Stimulated activated CD4-positive, alpha-beta T cell treated with anti-CD3 and anti-CD28 coated beads, Interleukin-1b, Interleukin-23, amount 100 ng/mL, for 4 hours (primary cell): Measurements from ENCODE around the gene FRMD3.
A peak's percentile ranks its signal among the peaks of the same experiment; 100 is the strongest.

ENCODE experiments used
- DNase-seq, 2 donors: peaks; one replicate each; pipeline ENCODE4 v3.0.0-alpha.2; 2020; ENCODE audit warnings: low read depth in 2 of 2

Gene FRMD3

DNA sequence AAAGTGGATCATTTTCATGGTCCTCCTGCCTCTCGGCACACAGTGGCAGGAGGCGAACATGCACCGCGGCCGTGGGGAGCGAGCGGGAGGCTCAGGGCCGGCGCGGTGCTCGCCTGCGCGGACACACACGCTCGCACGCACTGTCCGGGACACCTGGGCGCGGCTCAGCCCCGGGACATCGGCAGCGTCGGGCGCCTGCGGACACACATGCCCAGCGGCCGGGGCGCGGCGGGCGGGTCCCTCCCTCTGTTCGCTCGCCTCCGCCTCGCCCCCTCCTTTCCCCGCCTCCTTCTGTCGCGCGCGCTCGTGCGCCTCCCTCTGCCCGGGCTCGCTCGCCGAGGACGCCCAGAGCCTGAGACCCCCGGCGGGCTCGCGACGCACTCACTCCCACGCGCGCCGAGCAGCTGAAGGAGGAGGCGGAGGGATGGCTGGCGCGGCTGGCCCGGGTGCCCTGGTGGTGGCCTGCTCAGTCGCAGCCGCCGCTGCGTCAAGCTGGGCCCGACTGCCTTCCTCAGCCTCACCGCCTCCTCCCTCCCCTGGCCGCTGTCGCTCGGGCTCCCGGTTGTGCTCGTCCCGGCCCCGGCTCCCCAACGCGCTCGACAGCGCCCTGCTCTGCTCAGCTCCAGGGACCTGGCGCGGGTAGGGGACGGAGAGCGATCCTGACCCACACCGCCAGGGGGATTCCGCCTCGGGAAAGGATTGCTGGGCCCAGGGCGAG lies at the start of gene FRMD3:
FRMD3 (minus strand) TSS at position 230 of the 718 bp plus-strand sequence; CDS start at position 60, 170 bp downstream.
- DNase-seq, result peak in 1 of 2 donors; percentile 2

DNA sequence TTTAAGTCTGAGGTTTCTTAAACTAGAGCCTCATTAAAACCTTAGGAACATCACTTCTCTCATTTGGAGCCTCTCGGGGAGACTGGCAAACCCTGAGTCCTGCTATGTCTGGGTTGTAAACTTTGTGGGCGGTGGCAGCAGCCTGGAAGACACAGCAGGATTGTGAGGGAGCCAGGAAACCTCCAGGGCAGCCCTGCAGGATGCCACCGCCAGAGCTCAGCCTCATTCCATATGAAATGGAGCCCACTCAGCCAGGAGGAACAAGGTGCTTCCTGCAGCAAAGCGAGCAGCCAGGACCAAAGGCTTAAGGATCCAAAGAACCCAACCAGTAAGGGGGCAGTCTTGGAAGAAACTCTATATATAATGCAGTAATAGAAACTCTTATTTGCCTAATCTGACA lies 46.8 kb upstream of the FRMD3 start:
- no peak for DNase-seq

DNA sequence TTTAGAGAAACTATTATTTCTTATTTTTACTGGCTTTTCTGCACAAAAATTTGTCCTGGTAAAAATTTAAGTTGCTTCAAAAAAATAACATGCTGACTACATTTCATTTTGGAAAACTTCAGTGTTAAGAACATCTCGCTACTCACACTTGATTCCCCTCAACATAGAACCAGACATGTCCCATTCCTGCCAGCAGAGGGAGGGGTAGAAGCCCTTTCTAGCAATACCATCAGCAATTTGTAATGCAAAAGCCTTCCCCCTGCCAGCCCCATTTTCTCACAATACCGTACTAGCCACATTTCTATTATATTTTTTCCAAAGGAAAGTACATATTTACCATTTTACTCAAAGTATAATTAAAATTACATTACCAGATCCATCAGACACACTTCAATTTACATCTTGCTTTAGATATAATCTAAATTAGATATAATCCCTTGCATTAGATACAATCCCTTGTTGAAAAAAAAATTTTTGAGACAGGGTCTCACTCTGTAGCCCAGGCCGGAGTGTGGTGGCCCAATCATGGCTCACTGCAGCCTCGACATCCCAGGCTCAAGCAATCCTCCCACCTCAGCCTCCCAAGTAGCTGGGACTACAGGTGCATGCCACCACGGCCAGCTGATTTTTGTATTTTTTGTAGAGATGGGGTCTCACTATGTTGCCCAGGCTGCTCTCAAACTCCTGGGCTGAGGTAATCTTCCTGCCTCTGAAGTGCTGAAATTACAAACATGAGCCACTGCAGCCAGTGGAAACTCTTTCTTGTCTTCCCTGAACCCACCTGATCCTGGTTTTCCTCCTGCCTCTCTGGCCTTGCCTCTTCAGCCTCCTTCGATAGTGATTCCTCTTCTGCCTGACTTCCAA lies 45.2 kb upstream of the FRMD3 start:
- peak in 1 of 2 donors; percentile 4 for DNase-seq

DNA sequence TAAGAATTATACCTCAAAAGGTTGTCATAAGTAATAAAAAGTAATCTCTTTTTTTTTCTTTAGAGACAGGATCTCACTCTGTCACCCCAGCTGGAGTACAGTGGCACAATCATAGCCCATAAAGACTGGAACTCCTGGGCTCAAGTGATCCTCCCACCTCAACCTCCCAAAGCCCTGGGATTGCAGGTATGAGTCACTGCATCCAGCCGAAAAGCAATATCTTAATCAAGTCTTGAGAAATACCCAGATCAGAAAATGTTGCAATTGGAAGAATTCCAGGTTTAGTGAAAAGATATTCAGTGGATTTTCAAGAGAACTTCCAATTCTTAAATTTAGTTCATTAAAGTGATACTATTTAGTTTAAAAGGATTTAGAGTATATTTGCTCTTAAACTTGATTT lies 43.8 kb upstream of the FRMD3 start:
- DNase-seq, result no peak

DNA sequence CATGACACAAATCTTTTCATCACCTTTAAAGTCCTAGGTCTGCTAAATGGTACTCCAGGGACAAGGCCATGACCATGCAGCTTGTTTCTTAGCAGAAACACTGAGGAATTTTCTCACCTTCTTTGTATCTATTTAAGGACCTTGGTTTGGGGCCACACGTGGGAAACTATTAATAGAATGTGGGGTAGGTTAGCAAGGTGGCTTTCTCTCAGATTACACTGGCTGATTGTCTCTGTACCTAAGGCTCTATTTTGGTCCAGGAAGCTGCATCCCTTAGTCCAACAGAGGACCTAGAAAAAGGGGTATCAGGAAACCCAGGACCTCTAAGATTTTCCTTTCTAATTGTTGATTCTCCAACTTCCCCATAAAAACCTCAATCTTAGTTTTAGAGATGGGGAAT lies 36.3 kb upstream of the FRMD3 start:
- DNase-seq, result no peak

DNA sequence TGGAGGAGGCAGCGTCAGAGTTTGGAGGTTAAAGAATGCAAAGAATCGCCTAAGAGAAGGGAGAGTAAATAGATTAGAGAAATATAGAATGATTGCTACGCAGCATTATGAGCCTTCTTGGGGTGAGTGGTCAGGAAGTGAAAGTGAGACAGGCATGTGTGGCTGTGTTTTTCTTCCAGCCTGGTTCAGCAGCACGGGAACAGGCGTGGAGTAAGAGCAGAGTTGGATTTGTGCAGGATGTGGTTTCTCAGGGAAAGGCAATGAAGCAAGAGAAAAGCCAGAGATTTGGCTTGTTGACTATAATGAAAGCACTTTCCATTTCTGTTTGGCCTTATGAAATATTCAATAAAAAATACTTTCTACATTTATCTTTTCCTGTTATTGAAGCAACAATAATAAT lies 34.3 kb upstream of the FRMD3 start:
- DNase-seq, result no peak

DNA sequence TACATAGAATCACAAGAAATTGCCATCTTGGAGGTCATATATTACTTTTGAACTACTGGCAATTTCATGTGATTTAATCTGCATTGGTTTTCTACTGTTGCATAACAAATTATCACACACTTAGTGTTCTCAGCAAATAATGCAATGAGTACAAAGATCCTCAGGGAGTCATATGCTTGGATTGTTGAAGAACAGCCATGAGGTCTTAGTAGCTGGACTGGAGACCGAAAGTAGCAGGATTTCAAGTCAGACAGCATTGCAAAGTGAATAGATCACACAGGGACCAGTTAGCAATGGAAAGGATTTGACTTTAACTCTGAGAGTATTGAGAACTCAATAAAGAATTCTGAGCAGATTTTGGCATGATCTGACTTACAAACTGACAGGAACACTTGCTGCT lies 32.2 kb upstream of the FRMD3 start:
- DNase-seq, result no peak

DNA sequence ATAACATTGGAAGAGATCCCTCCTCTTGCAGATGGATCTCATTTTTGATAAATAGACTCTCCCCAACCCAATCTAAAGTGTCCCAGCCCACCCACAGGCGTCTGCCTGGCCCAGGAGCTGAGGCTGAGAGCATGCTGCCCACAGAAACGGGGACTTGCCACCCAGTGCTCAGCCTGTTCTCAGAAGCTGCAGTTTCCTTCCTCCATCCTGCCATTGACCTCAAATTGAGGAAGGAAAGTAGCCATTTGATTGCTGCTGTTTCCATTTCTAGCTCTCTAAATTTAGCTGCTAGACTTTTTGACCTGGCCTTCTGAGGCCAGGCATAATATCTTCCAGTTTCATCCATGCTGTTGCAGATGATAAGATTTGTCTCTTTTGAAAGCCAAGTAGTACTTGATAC lies 31.1 kb upstream of the FRMD3 start:
- DNase-seq, result no peak

DNA sequence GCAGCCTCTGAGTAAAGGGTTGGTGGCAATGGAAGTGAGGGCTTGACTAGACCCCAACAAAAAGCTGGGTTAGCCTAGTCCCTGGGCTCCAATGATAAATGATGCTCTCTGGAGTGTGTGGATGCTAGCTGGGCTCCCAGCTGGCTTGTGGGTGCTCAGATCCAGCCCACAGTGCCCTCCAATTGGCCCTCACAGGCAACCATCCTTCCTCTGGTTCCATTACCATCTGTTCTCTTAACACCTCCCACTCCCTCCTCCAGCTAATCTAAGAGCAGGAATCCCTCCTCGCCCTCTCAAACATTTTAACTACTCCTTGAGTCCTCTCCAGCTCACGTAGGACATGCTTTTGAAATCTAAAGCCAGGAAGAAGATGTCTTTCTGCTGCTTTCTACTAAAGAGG lies 25.2 kb upstream of the FRMD3 start:
- no peak for DNase-seq

DNA sequence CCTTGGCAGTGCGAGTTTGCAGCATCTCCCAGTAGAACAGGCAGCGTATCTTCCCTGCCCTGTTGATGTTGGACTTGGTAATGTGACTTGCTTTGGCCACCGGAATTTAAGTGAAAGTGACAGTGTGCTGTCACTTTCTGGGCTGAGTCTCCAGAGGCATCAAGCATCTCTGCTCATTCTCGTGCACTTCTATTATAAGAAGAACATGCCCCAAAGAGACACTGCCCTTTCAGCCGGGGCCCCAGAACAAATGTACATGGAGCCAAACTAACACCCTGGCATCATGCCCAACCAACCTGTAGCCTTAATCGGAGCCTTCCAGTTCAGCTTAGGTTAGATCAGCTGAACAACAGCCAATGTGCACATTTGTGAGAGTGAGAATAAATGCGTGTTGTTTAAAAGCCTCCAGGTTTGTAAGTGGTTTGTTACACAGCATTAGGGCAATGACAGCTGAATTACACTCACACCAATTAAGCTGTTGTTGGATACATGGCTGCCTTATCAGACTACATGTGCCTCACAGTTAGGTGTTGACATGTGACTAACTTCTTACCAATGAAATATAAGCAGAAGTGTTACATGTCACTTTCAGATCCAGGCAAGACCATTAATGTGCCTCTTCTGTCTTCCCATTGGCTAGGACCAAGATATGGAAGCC lies 22.1 kb upstream of the FRMD3 start:
- DNase-seq, result no peak

DNA sequence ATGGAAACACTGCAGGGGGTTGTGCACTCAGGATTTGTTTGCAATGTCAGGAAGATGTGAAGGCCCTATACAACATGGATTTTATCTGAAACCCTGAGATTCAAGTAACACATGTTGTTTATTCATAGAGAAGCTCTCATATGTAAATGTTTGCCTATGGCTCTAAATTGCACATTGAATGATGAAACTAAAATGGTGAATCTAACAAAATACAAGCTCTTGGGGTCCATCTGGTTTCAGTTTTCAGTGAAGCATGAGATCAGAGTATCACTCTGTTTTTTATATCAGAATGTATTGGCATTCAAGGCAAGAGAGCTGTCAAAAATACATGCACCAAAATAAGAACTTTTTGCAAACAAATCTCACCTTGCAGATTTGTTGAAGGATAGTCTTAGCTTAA lies 19.6 kb upstream of the FRMD3 start:
- no peak for DNase-seq

DNA sequence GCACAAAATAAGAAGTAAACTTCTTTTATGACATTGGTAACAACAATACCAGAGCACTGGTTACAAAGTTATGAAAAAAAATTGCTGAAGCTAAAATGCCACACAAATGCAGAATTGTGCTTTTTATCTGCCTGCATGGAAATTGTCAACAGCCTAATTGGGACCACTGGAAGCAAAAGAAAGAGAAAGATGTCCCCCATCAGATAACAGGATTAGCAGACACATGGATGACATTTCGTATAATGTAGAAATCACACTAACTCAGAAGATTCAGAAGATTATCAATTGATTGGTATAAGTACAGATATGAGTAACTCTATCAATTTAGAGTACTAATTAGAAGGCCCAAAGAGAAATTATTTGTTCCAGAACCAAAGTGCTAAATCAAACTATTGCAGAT lies 19.1 kb upstream of the FRMD3 start:
- DNase-seq, result no peak

DNA sequence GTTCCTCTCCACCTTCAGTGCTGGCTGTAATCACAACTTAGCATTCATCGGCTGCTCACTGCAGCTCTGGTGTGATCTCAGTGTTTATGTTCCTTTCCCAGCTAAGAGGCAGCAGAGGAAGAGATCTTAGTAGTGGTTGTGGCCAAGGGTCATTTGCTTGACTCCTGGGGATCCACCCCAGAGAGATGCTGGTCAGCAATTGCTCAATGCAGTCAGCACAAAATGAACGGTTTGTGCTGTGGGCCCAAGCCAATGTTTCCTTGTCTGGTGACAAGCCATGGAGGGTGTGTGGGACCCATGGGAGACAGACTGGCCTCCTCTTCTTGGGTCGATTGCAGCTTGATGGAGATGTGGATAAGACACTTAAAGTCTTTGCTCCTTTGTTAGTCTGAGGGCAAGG lies 16.1 kb upstream of the FRMD3 start:
- no peak for DNase-seq

DNA sequence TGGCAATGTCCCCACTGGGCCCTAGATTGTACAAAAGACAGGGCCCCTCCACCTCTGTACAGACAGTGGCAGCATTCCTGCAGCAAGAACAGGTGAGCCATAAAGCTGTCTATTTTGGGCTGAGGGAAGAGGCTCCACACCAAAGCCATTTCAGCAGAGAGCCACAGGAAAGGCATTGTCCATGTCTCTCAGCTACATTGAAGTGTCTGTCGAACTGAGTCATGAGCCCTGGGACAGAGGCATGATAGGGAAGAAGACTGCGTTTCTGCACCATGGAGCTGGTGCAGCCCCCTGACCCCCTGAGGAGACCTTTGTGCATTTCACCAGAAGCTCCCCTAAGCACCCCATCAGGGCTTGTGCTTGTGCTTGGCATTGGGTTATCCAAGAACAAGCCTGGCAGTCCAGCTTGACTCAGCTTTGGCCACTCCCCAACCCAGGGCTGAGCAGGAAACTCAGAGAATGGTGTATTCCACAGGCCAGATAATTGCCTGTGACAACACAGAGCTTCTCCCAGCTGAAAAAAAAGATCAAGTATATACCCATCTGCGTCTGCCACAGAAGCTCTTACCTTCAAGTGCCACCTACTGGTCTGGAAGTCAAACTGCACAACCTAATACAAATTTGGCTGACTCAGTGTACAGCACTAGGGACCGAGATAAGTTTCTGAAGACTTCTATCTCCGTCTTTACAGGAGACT lies 5.9 kb upstream of the FRMD3 start:
- no peak for DNase-seq

DNA sequence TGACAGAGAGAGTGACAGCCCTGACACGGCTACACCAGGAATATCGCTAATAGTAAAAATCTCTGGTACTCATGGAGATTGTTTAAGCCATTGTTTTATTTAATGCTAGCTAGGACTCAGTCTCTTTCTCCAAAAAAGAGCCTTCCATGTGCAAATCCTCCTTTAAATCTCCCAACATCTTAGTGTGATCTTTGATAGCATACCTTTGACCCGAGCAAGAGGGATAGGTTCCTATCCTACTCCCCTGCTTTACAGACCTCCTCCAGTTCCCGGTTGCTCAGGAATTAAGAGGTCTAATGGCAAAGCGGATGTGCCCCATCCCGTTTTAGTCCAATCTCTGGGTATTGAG lies 663 bp upstream of the FRMD3 start:
- no peak for DNase-seq

DNA sequence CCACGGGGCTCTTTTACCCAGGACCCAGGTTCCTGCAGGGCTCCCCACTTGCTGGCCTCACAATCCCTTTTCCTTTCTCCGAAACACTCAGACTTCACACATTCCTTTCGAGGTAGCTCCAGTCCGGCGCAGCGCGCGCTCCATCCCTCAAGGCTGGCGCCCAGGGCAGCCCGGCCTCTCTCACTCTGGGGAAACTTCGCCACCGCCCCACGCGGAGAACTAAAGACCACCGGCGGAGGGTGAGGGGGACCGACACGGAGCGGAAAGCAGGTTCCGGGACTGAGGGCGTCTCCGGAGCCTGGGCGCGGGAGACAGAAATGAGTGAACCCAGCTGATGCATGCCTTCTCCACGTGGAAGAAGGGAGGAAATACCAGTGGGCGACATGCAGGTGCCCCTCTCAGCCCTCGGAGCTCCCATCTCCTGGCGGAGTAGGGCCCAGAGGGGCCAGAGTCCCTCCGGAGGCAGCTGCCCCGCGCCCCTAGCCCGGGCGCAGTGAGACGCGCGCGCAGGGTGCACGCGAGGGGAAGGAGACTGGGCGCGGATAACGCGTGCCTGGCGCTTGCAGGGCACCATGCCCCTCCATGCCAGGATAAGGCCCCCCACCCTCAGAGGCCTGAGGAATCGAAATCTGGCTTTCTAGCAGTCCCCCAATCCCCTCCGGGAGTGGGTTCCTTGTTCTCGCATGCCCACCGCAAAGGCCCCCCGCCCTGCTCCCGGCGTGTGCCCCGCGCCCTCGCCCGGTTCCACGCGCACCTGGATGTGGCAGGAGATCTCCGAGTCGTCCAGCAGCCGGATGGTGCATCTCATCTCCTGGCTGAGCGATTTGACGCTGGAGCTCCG lies 650 bp downstream of the FRMD3 start:
- no peak for DNase-seq

DNA sequence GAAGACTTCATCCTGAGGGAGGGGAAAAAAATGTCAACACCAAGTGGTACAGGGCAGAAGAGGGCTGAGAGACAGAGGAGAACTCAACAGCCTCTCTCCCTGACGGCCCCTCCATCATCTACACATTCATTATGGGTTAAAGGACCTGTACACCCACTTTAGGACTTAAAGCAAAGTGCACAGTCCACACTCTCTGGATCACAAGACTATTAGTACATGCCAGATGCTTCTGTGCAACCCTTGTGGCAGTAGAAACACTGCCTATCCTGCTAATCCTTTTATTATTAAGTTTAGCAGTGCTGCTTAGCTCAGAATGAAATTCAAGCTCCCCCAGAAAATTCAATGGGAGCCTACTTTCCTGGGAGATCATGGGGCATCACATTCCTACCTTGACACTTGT lies 1.9 kb downstream of the FRMD3 start:
- no peak for DNase-seq

DNA sequence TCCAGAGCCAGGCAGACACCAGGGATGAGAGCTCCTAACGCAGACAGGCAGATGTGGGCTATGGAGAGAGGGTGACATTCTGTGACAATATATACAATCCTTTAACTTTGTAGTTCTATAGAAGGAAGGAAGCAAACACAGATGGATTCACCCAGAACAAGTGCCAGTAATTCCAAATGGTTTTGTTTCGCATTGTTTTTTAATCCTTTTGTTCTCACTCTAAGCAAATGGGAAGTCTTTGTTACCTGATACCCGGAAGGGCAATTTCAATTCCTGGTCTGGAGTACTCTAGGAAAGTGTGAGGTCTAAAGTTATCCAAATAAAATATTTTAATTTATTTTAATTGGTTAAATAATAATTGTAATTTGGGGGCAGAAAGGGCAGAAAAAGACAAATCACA lies 2.5 kb downstream of the FRMD3 start:
- DNase-seq, result no peak

DNA sequence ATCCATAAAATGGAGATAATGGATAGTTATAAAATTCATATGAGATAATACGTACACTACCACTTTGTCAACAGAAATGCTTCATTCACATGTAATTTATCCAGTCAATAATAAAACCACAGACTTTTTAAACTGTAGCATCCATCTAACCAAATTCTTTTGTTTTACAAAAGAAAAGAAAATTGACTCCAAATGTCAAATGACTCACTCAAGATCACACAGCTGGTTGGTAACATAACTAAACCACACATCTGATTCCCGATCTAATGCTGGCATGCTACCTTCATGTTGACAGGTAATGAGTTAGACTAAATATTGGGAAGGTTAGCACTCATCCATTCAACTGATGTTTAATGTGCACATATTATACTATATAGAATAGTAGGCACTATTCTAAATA lies 4.9 kb downstream of the FRMD3 start:
- no peak for DNase-seq

DNA sequence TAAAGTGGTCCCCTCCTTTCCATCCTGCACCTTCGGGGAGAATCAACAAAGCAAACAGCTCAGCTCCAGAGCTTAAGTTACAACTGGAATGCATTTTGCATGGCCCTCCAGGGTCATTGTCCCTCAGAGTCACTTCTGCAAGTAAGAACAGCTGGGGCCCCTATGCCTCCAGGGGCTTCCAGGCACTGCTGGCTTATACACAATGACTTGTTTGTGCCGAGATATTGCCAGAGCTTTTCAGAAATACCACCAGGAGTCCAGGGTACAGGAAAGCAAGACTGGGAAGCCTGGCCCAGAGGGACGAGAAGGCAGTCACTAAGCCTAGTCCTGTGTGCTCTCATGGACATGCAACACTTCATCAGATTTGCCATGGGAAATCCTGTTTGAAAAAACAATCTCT lies 11.3 kb downstream of the FRMD3 start:
- no peak for DNase-seq

DNA sequence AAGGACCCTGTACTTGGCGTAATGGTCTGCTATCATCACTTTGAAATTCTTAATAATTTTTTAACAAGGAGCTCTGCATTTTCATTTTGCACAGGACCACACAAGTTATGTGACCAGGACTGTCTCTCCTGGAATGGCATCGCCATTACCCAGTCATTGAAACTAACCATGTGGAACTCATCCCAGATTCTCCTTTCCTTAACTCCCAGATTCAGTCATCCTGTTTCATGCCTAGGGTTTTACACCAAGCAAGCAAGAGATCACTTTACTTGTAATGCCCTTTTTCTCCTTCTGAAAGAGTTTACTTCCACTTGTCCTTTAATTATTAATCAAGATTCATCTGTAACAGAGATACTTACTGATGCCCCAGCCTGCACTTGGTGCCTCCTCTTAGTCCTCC lies 12.0 kb downstream of the FRMD3 start:
- DNase-seq, result no peak
